NCI-H345 treated with DMSO at 0.1 percent for 48 hours (cell line): ENCODE results near the gene LPO.

Source experiments
- DNase-seq: peaks from one replicate; lab custom pipeline; 2025; ENCODE audit not compliant: unreplicated experiment; lab: John Stamatoyannopoulos, UW

LPO gene

GRCh38 chr17:58253082-58253481 is 14.7 kb downstream of the LPO start:
- DNase-seq: no peak

GRCh38 chr17:58254803-58255202 is 16.4 kb downstream of the LPO start:
- no peak for DNase-seq

- no peak for DNase-seq
Observed at GRCh38 chr17:58262149-58262548, 23.8 kb downstream of the LPO start.

GRCh38 chr17:58263773-58264172 is 25.4 kb downstream of the LPO start:
- no peak for DNase-seq

GRCh38 chr17:58264407-58265103 is 26.2 kb downstream of the LPO start:
- no peak for DNase-seq

GRCh38 chr17:58265271-58265670 is 26.9 kb downstream of the LPO start:
- no peak for DNase-seq

- no peak for DNase-seq
Observed at GRCh38 chr17:58265902-58266875, 27.8 kb downstream of the LPO start.

GRCh38 chr17:58267347-58268324 is 29.3 kb downstream of the LPO start:
- DNase-seq: no peak

- no peak for DNase-seq
Observed at GRCh38 chr17:58268326-58268725, 29.9 kb downstream of the LPO start.

GRCh38 chr17:58268774-58269556 is 30.6 kb downstream of the LPO start:
- no peak for DNase-seq

GRCh38 chr17:58269557-58270291 is 31.3 kb downstream of the LPO start:
- no peak for DNase-seq

- DNase-seq: no peak
Observed at GRCh38 chr17:58270476-58271215, 32.3 kb downstream of the LPO start.

GRCh38 chr17:58271216-58271931 is 33.0 kb downstream of the LPO start:
- no peak for DNase-seq

- no peak for DNase-seq
Observed at GRCh38 chr17:58272367-58273280, 34.2 kb downstream of the LPO start.

GRCh38 chr17:58273453-58274104 is 35.2 kb downstream of the LPO start:
- no peak for DNase-seq

GRCh38 chr17:58275417-58275816 is 37.0 kb downstream of the LPO start:
- DNase-seq: no peak

GRCh38 chr17:58276423-58276822 is 38.0 kb downstream of the LPO start:
- no peak for DNase-seq
